ENCODE data around the gene RC3H2. TPM values are rescaled to one million over a fixed set of nuclear protein-coding genes. Genes with fewer than 3 reads are reported as not detected.

RC3H2 gene
- total and polyA plus RNA-seq, 2 of the 13 experiments (the other 11 are each of a cell fraction or from before 2014, with no cell fraction given), result 21.0 to 36.4 TPM

DNA sequence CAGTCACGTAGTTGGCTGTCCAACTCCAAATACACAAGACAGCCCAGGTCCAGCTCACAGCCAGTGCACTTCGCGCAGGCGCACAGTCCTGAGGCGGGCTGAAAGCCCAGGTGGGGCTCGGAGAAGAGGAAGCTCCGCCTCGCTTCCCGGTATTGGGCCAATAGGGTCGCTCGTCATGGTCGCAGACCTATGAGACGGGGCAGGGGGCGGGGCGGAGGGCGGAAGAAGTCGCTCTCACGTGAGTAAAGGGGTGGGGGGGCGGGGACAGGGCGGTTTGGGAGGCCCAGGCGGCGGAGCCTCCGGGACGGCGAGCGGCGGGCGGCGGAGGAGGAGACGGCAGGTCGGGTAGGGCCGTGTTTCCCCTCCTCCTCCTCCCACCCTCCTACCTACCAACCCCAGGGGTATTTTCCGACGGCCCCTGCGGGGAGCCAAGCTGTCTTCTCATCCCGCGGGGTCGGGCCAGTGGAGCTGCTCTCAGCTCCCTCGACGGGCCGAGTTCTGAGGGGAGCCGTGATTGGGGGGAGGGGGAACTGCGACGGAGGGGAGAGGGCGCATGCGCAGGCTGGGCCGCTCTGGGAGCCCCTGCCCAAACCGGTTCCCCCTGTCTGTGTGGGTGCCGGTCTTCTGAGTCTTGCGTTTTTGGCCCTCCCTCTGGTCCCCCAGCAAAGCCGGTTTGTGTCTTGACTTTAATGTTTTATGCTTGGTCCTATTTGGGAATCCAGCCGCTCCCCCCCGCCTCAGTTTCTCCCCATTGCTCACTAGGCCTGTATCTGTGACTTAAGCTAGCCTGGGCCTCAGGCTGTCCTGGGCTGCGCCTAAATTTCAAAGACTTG lies 35.8 kb upstream of the RC3H2 start, which contains the start of gene RABGAP1 (continued):
- peak; percentile 71; the same call in 1 of the 2 replicates for TF ChIP-seq ZNF329 (CRISPR knock-in tag; IDR thresholded peaks at IDR 0.05; ENCODE audit: low read depth)
- 0 out of 2 replicates have a peak, but pooled peaks have one; percentile 5 for TF ChIP-seq NCOA2 (CRISPR knock-in tag; IDR thresholded peaks at IDR 0.05)
- no peak for TF ChIP-seq ZNF468 (CRISPR knock-in tag; IDR thresholded peaks at IDR 0.05)
- TF ChIP-seq ZSCAN21 (CRISPR knock-in tag; IDR thresholded peaks at IDR 0.05; ENCODE audit: borderline replicate concordance), result 0 out of 2 replicates have a peak, but pooled peaks have one; percentile 55
- no peak for TF ChIP-seq ZNF749 (CRISPR knock-in tag; IDR thresholded peaks at IDR 0.05; ENCODE audit: borderline replicate concordance)
- TF ChIP-seq ZNF263 (CRISPR knock-in tag; IDR thresholded peaks at IDR 0.05), result 0 out of 2 replicates have a peak, but pooled peaks have one; percentile 16
- no peak for TF ChIP-seq ZKSCAN5 (CRISPR knock-in tag; IDR thresholded peaks at IDR 0.05)
- TF ChIP-seq ZNF75D (CRISPR knock-in tag; IDR thresholded peaks at IDR 0.05; ENCODE audit: borderline replicate concordance), result no peak
- no peak for TF ChIP-seq ZNF335 (CRISPR knock-in tag; IDR thresholded peaks at IDR 0.05)
- no peak for TF ChIP-seq MTA3 (CRISPR knock-in tag; IDR thresholded peaks at IDR 0.05)
- TF ChIP-seq, protein P1, sequence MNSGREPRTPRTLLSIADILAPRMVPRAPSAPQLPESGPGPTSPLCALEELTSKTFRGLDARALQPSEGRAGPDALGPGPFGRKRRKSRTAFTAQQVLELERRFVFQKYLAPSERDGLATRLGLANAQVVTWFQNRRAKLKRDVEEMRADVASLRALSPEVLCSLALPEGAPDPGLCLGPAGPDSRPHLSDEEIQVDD (CRISPR knock-in tag; IDR thresholded peaks at IDR 0.05; ENCODE audit: borderline replicate concordance), result no peak
- TF ChIP-seq PRMT3 (CRISPR knock-in tag; IDR thresholded peaks at IDR 0.05; ENCODE audit: borderline replicate concordance, low read depth), result no peak
- TF ChIP-seq ZNF510 (CRISPR knock-in tag; IDR thresholded peaks at IDR 0.05; ENCODE audit: low read depth), result 0 out of 2 replicates have a peak, but pooled peaks have one; percentile 20
- TF ChIP-seq, protein P2, sequence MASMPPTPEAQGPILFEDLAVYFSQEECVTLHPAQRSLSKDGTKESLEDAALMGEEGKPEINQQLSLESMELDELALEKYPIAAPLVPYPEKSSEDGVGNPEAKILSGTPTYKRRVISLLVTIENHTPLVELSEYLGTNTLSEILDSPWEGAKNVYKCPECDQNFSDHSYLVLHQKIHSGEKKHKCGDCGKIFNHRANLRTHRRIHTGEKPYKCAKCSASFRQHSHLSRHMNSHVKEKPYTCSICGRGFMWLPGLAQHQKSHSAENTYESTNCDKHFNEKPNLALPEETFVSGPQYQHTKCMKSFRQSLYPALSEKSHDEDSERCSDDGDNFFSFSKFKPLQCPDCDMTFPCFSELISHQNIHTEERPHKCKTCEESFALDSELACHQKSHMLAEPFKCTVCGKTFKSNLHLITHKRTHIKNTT (CRISPR knock-in tag; IDR thresholded peaks at IDR 0.05), result no peak
- no peak for TF ChIP-seq KLF9 (CRISPR knock-in tag; IDR thresholded peaks at IDR 0.05; ENCODE audit: low read depth)
- TF ChIP-seq RFXAP (CRISPR knock-in tag; IDR thresholded peaks at IDR 0.05; ENCODE audit: borderline replicate concordance), result 0 out of 2 replicates have a peak, but pooled peaks have one; percentile 52
- peak; percentile 57 for TF ChIP-seq GATAD1 (CRISPR knock-in tag; IDR thresholded peaks at IDR 0.05)
- peak; percentile 32 for TF ChIP-seq TEAD3 (CRISPR knock-in tag; optimal IDR thresholded peaks at IDR 0.05; ENCODE audit: borderline replicate concordance)
- TF ChIP-seq, protein P3, sequence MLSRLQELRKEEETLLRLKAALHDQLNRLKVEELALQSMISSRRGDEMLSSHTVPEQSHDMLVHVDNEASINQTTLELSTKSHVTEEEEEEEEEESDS (CRISPR knock-in tag; IDR thresholded peaks at IDR 0.05; ENCODE audit: borderline replicate concordance), result no peak
- TF ChIP-seq AHR (CRISPR knock-in tag; IDR thresholded peaks at IDR 0.05), result 0 out of 2 replicates have a peak, but pooled peaks have one; percentile 26
- TF ChIP-seq MTA1 (CRISPR knock-in tag; IDR thresholded peaks at IDR 0.05; ENCODE audit: borderline replicate concordance), result peak; percentile 43; the same call in 1 of the 2 replicates
- peak; percentile 87 for TF ChIP-seq GABPB1 (CRISPR knock-in tag; IDR thresholded peaks at IDR 0.05)
- peak; percentile 13; the same call in 1 of the 2 replicates for TF ChIP-seq GATA4 (IDR thresholded peaks at IDR 0.05; ENCODE audit: borderline replicate concordance, low read depth)
- TF ChIP-seq ZNF550 (CRISPR knock-in tag; IDR thresholded peaks at IDR 0.05; ENCODE audit: borderline replicate concordance), result no peak
- TF ChIP-seq, protein P4, sequence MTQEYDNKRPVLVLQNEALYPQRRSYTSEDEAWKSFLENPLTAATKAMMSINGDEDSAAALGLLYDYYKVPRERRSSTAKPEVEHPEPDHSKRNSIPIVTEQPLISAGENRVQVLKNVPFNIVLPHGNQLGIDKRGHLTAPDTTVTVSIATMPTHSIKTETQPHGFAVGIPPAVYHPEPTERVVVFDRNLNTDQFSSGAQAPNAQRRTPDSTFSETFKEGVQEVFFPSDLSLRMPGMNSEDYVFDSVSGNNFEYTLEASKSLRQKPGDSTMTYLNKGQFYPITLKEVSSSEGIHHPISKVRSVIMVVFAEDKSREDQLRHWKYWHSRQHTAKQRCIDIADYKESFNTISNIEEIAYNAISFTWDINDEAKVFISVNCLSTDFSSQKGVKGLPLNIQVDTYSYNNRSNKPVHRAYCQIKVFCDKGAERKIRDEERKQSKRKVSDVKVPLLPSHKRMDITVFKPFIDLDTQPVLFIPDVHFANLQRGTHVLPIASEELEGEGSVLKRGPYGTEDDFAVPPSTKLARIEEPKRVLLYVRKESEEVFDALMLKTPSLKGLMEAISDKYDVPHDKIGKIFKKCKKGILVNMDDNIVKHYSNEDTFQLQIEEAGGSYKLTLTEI (CRISPR knock-in tag; conservative IDR thresholded peaks at IDR 0.05), result no peak
- TF ChIP-seq SMC3 (IDR thresholded peaks at IDR 0.05; ENCODE audit: low read length), result no peak
- no peak for TF ChIP-seq RAD51 (IDR thresholded peaks at IDR 0.05; ENCODE audit: borderline replicate concordance)
